Liver (tissue), 9 donors: Measurements from ENCODE around the gene FGFR3. TPM values are rescaled to one million over a fixed set of nuclear protein-coding genes. Genes with fewer than 3 reads are reported as not detected.

Experiments
- DNase-seq: peaks from one replicate; pipeline ENCODE4 v3.0.0-alpha.2; 2017; ENCODE audit warnings: low spot score
- H3K27ac ChIP-seq, 2 donors: one replicate each; pipeline ENCODE4 v1.7.0; 2013; ENCODE audit warnings: inconsistent platforms in 2 of 2, low read length in 2 of 2, control low read depth in 1 of 2, low read depth in 1 of 2, mild to moderate bottlenecking in 1 of 2
- H3K27me3 ChIP-seq, 4 donors: one replicate each; pipeline versions ENCODE4 v1.6.1 to v1.7.0; 2013; ENCODE audit warnings: low read length in 3 of 4, inconsistent platforms in 1 of 4, mild to moderate bottlenecking in 1 of 4, moderate library complexity in 1 of 4; ENCODE audit not compliant: control insufficient read depth in 4 of 4, insufficient read depth in 4 of 4
- H3K36me3 ChIP-seq, 4 donors: one replicate each; pipeline versions ENCODE4 v1.6.1 to v1.7.0; 2013; ENCODE audit warnings: low read length in 3 of 4, mild to moderate bottlenecking in 3 of 4, low read depth in 1 of 4, moderate library complexity in 1 of 4; ENCODE audit not compliant: control insufficient read depth in 4 of 4, insufficient read depth in 3 of 4
- H3K4me1 ChIP-seq, 4 donors: one replicate each; pipeline versions ENCODE4 v1.6.1 to v1.7.0; 2013; ENCODE audit warnings: low read length in 3 of 4, mild to moderate bottlenecking in 3 of 4, moderate library complexity in 1 of 4; ENCODE audit not compliant: control insufficient read depth in 4 of 4, insufficient read depth in 4 of 4
- H3K4me3 ChIP-seq, 3 donors: one replicate each; pipeline versions ENCODE4 v1.6.1 to v1.7.0; 2013; ENCODE audit warnings: low read length in 3 of 3, control low read depth in 1 of 3, low read depth in 1 of 3, mild to moderate bottlenecking in 1 of 3
- H3K9ac ChIP-seq, 2 donors: one replicate each; pipeline ENCODE4 v1.7.0; 2013; ENCODE audit warnings: low read length in 2 of 2, mild to moderate bottlenecking in 2 of 2, moderate library complexity in 2 of 2, control low read depth in 1 of 2, low read depth in 1 of 2
- H3K9me3 ChIP-seq, 4 donors: one replicate each; pipeline versions ENCODE4 v1.6.1 to v1.7.0; 2013; ENCODE audit warnings: low read length in 3 of 4; ENCODE audit not compliant: control insufficient read depth in 4 of 4
- CTCF ChIP-seq: fragments of 150-350 bp; IDR thresholded peaks from 2 replicates; pipeline ENCODE4 v1.5.1; 2017; ENCODE audit warnings: improper control_type of control experiment, low read depth, low read length; ENCODE audit not compliant: missing input control
- EGR1 ChIP-seq, 2 donors: IDR thresholded peaks; 2 replicates each; pipeline ENCODE4 v1.6.1; 2016 to 2018; ENCODE audit warnings: antibody characterized with exemption in 2 of 2, low read depth in 2 of 2
- GABPA ChIP-seq, 2 donors: IDR thresholded peaks in 1 of 2; conservative IDR thresholded peaks in 1 of 2; 2 replicates each; pipeline ENCODE4 v1.6.1; 2016; ENCODE audit warnings: antibody characterized with exemption in 2 of 2, mild to moderate bottlenecking in 1 of 2, moderate library complexity in 1 of 2
- HNF4A ChIP-seq, 2 donors: conservative IDR thresholded peaks; 2 replicates each; pipeline ENCODE4 v1.6.1; 2016; ENCODE audit warnings: antibody characterized with exemption in 2 of 2, mild to moderate bottlenecking in 2 of 2
- JUND ChIP-seq, 2 donors: IDR thresholded peaks; 2 replicates each; pipeline ENCODE4 v1.6.1; 2016; ENCODE audit warnings: antibody characterized with exemption in 2 of 2
- MAX ChIP-seq: IDR thresholded peaks from 2 replicates; pipeline ENCODE4 v1.6.1; 2016; ENCODE audit warnings: antibody characterized with exemption
- SP1 ChIP-seq: IDR thresholded peaks from 2 replicates; pipeline ENCODE4 v1.6.1; 2018; ENCODE audit warnings: antibody characterized with exemption, mild to moderate bottlenecking
- TAF1 ChIP-seq: conservative IDR thresholded peaks from 2 replicates; pipeline ENCODE4 v1.6.1; 2016; ENCODE audit warnings: antibody characterized with exemption, mild to moderate bottlenecking
- YY1 ChIP-seq: IDR thresholded peaks from 2 replicates; pipeline ENCODE4 v1.6.1; 2016; ENCODE audit warnings: antibody characterized with exemption, mild to moderate bottlenecking
- WGBS: extraction: QIAGEN DNeasy Blood & Tissue Kit; methylation state at CpG from one replicate; pipeline ENCODE4 v1.1.7; 2013; 5-methylcytosine and 5-hydroxymethylcytosine counted together
- polyA plus RNA-seq, 2 donors: library from polyadenylated mRNA; stranded (reverse) in 1 of 2; unstranded in 1 of 2; fragments of 200-250 nt in 1 of 2; fragments of >200 nt in 1 of 2; fragmentation: Nextera tagmentation in 1 of 2; extraction: Ambion mirVana in 1 of 2; gene quantifications; one replicate each; pipeline versions ENCODE4 v1.2.1 to v1.2.3, GENCODE V29; 2013 to 2015
- total RNA-seq, 2 donors: library from RNA; depleted of rRNA; stranded (reverse); fragments of >200 nt; gene quantifications; one replicate each; pipeline ENCODE4 v1.2.3, GENCODE V29; 2014
- donor health status: healthy.
- donor health status: healthy.
- donor health status: healthy.
- donor health status: healthy.
- donor health status: healthy.

Gene FGFR3
- total and polyA plus RNA-seq, 4 donors = 5.6 to 40.0 (median 29.1) TPM

- peak overlapping the region in 2 of 3 donors; percentile 3 to 94 for H3K4me3 ChIP-seq
- no peak for DNase-seq
Observed at GRCh38 chr4:1796486-1797204, 3.6 kb downstream of the FGFR3 start.

GRCh38 chr4:1797298-1797860 is 4.3 kb downstream of the FGFR3 start:
- Histone ChIP-seq H3K9me3 (no peaks in the 10 kb centered on the region), H3K4me3 (no peak overlapping the region), H3K27me3 (no peaks in the 10 kb centered on the region), H3K27ac (peak overlapping the region; percentile 90 to 92), H3K9ac (peak overlapping the region in 1 of 2 donors; percentile 3), H3K36me3 (peaks cover 0 to 8% (median 2%) of the 10 kb centered on the region in 4 donors), H3K4me1 (peaks cover 21 to 51% (median 37%) of the 10 kb centered on the region in 4 donors)
- DNase-seq = no peak
- 60% methylated on average over 16 of the region's 16 CpGs for WGBS
- TF ChIP-seq JUND (IDR thresholded peaks at IDR 0.05) (no peak), EGR1 (IDR thresholded peaks at IDR 0.05; ENCODE audit: low read depth in 2 of 2) (no peak), YY1 (peak; percentile 25), CTCF (no peak), TAF1 (no peak), HNF4A (conservative IDR thresholded peaks at IDR 0.05) (peak in 1 of 2 donors; percentile 5)

More at GRCh38 chr4:1796486-1797204, 3.6 kb downstream of the FGFR3 start:
- Histone ChIP-seq H3K27me3 (no peaks in the 10 kb centered on the region), H3K9me3 (no peaks in the 10 kb centered on the region), H3K36me3 (peaks cover 0 to 2% (median 0%) of the 10 kb centered on the region in 4 donors), H3K4me1 (peaks cover 21 to 51% (median 37%) of the 10 kb centered on the region in 4 donors), H3K9ac (peak overlapping the region in 1 of 2 donors; percentile 48), H3K27ac (peak overlapping the region; percentile 90 to 92)
- TF ChIP-seq JUND (IDR thresholded peaks at IDR 0.05) (no peak), GABPA (IDR thresholded peaks at IDR 0.05 in 1 of 2, conservative IDR thresholded peaks at IDR 0.05 in 1 of 2) (no peak), MAX (no peak), CTCF (no peak), TAF1 (no peak)
- WGBS = 71% methylated on average over 14 of the region's 14 CpGs

- Histone ChIP-seq H3K9me3 (no peaks in the 10 kb centered on the region), H3K4me3 (peak overlapping the region in 1 of 3 donors; percentile 12), H3K4me1 (peaks cover 21 to 46% (median 33%) of the 10 kb centered on the region in 4 donors), H3K9ac (peak overlapping the region in 1 of 2 donors; percentile 3), H3K27me3 (no peaks in the 10 kb centered on the region), H3K36me3 (peaks cover 0 to 11% (median 4%) of the 10 kb centered on the region in 4 donors), H3K27ac (peak overlapping the region; percentile 90 to 92)
- WGBS = 57% methylated on average over 27 of the region's 27 CpGs
- TF ChIP-seq HNF4A (conservative IDR thresholded peaks at IDR 0.05) (peak in 1 of 2 donors; percentile 45), SP1 (no peak)
- no peak for DNase-seq
Observed at GRCh38 chr4:1797861-1798579, 4.9 kb downstream of the FGFR3 start.
